ENCODE results near the gene C1orf116.

The C1orf116 gene

GRCh38 chr1:207020709-207021107, 11.8 kb downstream of the C1orf116 start:
- no peak for DNase-seq (ENCODE audit: low read depth in 4 of 4, low spot score in 1 of 4)

GRCh38 chr1:207020065-207020708, 12.4 kb downstream of the C1orf116 start:
- DNase-seq (ENCODE audit: low read depth in 4 of 4, low spot score in 1 of 4): no peak

- no peak for DNase-seq (ENCODE audit: low read depth in 4 of 4, low spot score in 1 of 4)
Measured at GRCh38 chr1:207019661-207020060, 12.9 kb downstream of the C1orf116 start.

GRCh38 chr1:207019161-207019560, 13.4 kb downstream of the C1orf116 start:
- no peak for DNase-seq (ENCODE audit: low read depth in 4 of 4, low spot score in 1 of 4)

GRCh38 chr1:207018707-207019106, 13.8 kb downstream of the C1orf116 start:
- no peak for DNase-seq (ENCODE audit: low read depth in 4 of 4, low spot score in 1 of 4)

- DNase-seq (ENCODE audit: low read depth in 4 of 4, low spot score in 1 of 4): no peak
Measured at GRCh38 chr1:207017615-207018559, 14.7 kb downstream of the C1orf116 start.

GRCh38 chr1:207015791-207016190, 16.8 kb downstream of the C1orf116 start:
- DNase-seq (ENCODE audit: low read depth in 4 of 4, low spot score in 1 of 4): no peak

- DNase-seq (ENCODE audit: low read depth in 4 of 4, low spot score in 1 of 4): no peak
Measured at GRCh38 chr1:207014728-207015127, 17.8 kb downstream of the C1orf116 start.

- no peak for DNase-seq (ENCODE audit: low read depth in 4 of 4, low spot score in 1 of 4)
Measured at GRCh38 chr1:207013321-207014085, 19.1 kb downstream of the C1orf116 start.

GRCh38 chr1:207010726-207011125, 21.8 kb downstream of the C1orf116 start:
- DNase-seq (ENCODE audit: low read depth in 4 of 4, low spot score in 1 of 4): no peak

GRCh38 chr1:207009945-207010344, 22.6 kb downstream of the C1orf116 start:
- DNase-seq (ENCODE audit: low read depth in 4 of 4, low spot score in 1 of 4): no peak

GRCh38 chr1:207009182-207009850, 23.2 kb downstream of the C1orf116 start:
- no peak for DNase-seq (ENCODE audit: low read depth in 4 of 4, low spot score in 1 of 4)

GRCh38 chr1:207007352-207008033, 25.1 kb downstream of the C1orf116 start:
- DNase-seq (ENCODE audit: low read depth in 4 of 4, low spot score in 1 of 4): no peak

- DNase-seq (ENCODE audit: low read depth in 4 of 4, low spot score in 1 of 4): no peak
Measured at GRCh38 chr1:207006914-207007313, 25.6 kb downstream of the C1orf116 start.

GRCh38 chr1:207006083-207006482, 26.5 kb downstream of the C1orf116 start:
- DNase-seq (ENCODE audit: low read depth in 4 of 4, low spot score in 1 of 4): no peak

GRCh38 chr1:207004931-207005830, 27.4 kb downstream of the C1orf116 start:
- DNase-seq (ENCODE audit: low read depth in 4 of 4, low spot score in 1 of 4): peak in 2 of 4 experiments; percentile 2 to 28

GRCh38 chr1:207003210-207003609, 29.3 kb downstream of the C1orf116 start:
- no peak for DNase-seq (ENCODE audit: low read depth in 4 of 4, low spot score in 1 of 4)

- DNase-seq (ENCODE audit: low read depth in 4 of 4, low spot score in 1 of 4): no peak
Measured at GRCh38 chr1:207002724-207003146, 29.8 kb downstream of the C1orf116 start.

- DNase-seq (ENCODE audit: low read depth in 4 of 4, low spot score in 1 of 4): no peak
Measured at GRCh38 chr1:207001492-207002245, 30.9 kb downstream of the C1orf116 start.
